Activated B cell treated with CpG ODN at 0.5 μM for 24 hours (primary cell): ENCODE measurements around the gene PDLIM7. TPM values are rescaled to one million over a fixed set of nuclear protein-coding genes. Genes with fewer than 3 reads are reported as not detected.

Experiments
- ATAC-seq: fragments of 200-7000 bp; cut with Tn5 transposase; one replicate; pipeline ENCODE4 v1.10.0; 2021; ENCODE audit warnings: low read depth, mild to moderate bottlenecking, moderate library complexity
- CTCF ChIA-PET: fragments of 350-600 bp; sonication (Branson Sonifier 250); formaldehyde crosslinking; loops from one replicate; lab custom pipeline; 2021; ENCODE audit warnings: antibody characterized with exemption; lab: Charles Lee
- POLR2A ChIA-PET: fragments of 350-600 bp; sonication (Branson Sonifier 250); formaldehyde crosslinking; loops from one replicate; lab custom pipeline; 2021; ENCODE audit warnings: antibody characterized with exemption; lab: Charles Lee
- DNase-seq: peaks from one replicate; pipeline ENCODE4 v3.0.0; 2022
- H3K27ac Mint-ChIP-seq: one replicate; pipeline ENCODE4 v1.8.0; 2020; ENCODE audit warnings: mixed read lengths
- H3K27me3 Mint-ChIP-seq: one replicate; pipeline ENCODE4 v1.8.0; 2021; ENCODE audit warnings: mixed read lengths
- H3K36me3 Mint-ChIP-seq: one replicate; pipeline ENCODE4 v1.8.0; 2021; ENCODE audit warnings: low read depth, mixed read lengths
- H3K4me1 Mint-ChIP-seq: one replicate; pipeline ENCODE4 v1.8.0; 2021; ENCODE audit warnings: mixed read lengths
- H3K4me3 Mint-ChIP-seq: one replicate; pipeline ENCODE4 v1.8.0; 2020; ENCODE audit warnings: mild to moderate bottlenecking, mixed read lengths
- H3K9me3 Mint-ChIP-seq: one replicate; pipeline ENCODE4 v1.8.0; 2020; ENCODE audit warnings: mixed read lengths
- intact Hi-C: fragments of 100-400 bp; cut with micrococcal nuclease; formaldehyde crosslinking; loops from one replicate; pipeline ENCODE4 v1.15.1; 2024
- total RNA-seq: library from RNA; stranded (reverse); gene quantifications from 2 replicates; pipeline ENCODE4 v1.2.3, GENCODE V29; 2022
- TF ChIP-seq, protein P1 (sequence below): fragments of 200-600 bp; IDR thresholded peaks from one replicate; pipeline ENCODE4 v1.8.0; 2022; ENCODE audit warnings: antibody characterized with exemption, mild to moderate bottlenecking

The PDLIM7 gene
- total RNA-seq, 1 donor from 2014 or later: 17.7 TPM

DNA sequence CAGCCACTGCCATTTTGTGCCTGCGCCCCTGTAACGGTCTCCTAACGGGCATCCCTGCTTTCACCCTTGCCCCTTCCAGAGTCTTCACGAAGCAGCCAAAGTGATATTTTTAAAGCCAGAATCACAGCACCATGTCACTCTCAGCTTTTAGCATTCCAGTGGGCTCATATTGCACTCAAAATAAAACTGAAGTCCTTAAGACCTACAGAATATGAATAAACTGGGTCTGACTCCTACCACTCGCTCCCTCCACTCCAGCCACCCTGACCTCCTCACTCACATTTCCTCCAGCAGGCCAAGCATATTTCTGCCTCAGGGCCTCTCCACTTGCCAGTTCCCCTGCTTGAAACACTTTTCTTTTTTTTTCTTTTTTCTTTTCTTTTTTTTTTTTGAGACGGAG lies 2.4 kb upstream of the PDLIM7 start:
- no peak for ATAC-seq
- peaks cover 69% of the 10 kb centered on the region for H3K4me1 Mint-ChIP-seq
- peak overlapping the region; percentile 9 for H3K4me3 Mint-ChIP-seq
- intact Hi-C loops: loop anchor here (2.0 to 10.0 kb wide), 2 partner anchors 181 to 385 kb away; no protein-coding TSS in a partner anchor
- H3K36me3 Mint-ChIP-seq: peaks cover 17% of the 10 kb centered on the region
- POLR2A ChIA-PET: interaction anchor here (7.7 kb wide), 1 partner anchor 9 kb away, joined by 96 read pairs; the partner anchor contains the start of gene DOK3
- TF ChIP-seq, protein P1, sequence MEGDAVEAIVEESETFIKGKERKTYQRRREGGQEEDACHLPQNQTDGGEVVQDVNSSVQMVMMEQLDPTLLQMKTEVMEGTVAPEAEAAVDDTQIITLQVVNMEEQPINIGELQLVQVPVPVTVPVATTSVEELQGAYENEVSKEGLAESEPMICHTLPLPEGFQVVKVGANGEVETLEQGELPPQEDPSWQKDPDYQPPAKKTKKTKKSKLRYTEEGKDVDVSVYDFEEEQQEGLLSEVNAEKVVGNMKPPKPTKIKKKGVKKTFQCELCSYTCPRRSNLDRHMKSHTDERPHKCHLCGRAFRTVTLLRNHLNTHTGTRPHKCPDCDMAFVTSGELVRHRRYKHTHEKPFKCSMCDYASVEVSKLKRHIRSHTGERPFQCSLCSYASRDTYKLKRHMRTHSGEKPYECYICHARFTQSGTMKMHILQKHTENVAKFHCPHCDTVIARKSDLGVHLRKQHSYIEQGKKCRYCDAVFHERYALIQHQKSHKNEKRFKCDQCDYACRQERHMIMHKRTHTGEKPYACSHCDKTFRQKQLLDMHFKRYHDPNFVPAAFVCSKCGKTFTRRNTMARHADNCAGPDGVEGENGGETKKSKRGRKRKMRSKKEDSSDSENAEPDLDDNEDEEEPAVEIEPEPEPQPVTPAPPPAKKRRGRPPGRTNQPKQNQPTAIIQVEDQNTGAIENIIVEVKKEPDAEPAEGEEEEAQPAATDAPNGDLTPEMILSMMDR: no peak
- CTCF ChIA-PET: interaction anchor here (1.2 to 4.1 kb wide), 4 partner anchors 16 to 110 kb away, joined by 5 to 36 read pairs (median 15); partner anchors contain the start of gene DDX41
- no peaks in the 10 kb centered on the region for H3K9me3 Mint-ChIP-seq
- no peak overlapping the region for H3K27ac Mint-ChIP-seq
- peaks cover 2% of the 10 kb centered on the region for H3K27me3 Mint-ChIP-seq
- no peak for DNase-seq

DNA sequence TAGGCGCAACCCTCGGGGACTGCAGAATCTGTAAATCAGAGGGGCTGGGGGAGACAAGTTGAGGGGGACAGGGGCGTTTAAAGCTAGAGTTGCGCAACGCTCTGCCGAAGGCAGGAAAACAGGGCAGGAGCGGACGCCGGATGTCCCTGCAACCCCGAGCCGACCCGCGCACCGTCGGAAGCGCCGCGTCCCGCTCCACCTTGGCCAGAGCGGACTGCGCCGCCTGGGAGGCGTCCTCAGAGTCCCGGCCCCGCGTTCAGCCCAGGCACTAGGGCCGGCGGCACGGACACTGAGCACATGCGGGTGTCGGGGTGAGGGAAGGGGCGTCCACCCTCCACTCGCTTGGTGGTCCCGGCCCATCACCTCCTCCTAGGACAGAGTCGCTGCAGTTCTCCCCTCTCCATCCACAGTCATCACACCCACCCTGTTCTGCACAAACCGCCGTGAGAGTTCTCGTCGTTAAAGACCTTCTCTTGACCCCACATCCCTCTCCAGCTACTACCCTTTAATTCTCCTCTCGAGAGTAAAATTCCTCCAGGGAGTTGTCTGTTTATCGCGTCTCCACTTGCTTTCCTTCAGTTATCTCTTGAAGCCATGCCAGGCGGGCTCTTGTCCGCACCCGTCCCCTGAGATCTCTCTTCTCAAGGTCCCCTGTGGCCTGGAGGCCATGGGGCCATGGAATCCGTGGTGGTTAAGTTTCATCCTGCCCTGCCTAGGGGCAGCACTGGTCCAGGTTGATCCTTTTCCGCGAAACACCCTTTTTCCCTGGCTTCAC lies 796 bp upstream of the PDLIM7 start:
- Mint-ChIP-seq H3K4me3 (peak overlapping the region; percentile 80), H3K4me1 (peaks cover 80% of the 10 kb centered on the region), H3K27me3 (peaks cover 2% of the 10 kb centered on the region), H3K9me3 (no peaks in the 10 kb centered on the region), H3K36me3 (peaks cover 9% of the 10 kb centered on the region), H3K27ac (peak overlapping the region; percentile 39)
- TF ChIP-seq, protein P1: no peak
- CTCF ChIA-PET: interaction anchor here (1.0 to 1.9 kb wide), 6 partner anchors 9 to 189 kb away, joined by 3 to 11 read pairs (median 8); partner anchors contain the start of gene DOK3
- POLR2A ChIA-PET: interaction anchor here (0.9 to 7.7 kb wide), 6 partner anchors 11 to 94 kb away, joined by 3 to 96 read pairs (median 4); partner anchors contain the start of gene DOK3
- ATAC-seq (no peak), DNase-seq (no peak)
- intact Hi-C loops: no loop called here

DNA sequence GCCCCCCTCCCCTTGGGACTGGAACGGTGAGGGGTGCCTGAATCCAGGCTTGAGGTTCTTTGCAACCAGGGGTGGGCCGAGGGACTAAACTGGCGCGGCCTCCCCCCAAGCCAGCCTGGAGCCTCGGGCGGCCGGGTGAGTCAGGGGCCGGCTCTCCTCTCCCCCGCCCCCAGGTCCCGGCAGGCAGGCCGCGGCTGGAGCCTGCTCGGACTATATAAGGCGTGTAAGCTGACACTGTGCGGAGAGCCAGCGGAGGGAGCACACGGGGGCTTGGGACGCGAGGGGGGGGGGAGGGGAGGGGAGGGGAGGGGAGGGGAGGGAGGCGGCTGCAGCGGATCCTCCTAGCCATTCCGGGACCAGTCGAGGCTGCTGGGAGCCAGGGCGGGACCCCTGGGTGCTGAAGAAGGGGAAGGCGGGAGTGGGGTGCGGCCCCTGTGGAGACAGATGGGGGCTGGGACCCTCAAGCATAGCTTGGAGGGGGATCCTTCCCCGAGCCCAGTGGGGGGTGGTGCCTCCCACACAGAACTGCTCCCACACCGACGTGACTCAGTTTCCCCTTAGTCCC lies 595 bp downstream of the PDLIM7 start:
- ChIA-PET POLR2A (interaction anchor here (0.5 to 7.7 kb wide), 9 partner anchors 12 to 950 kb away, joined by 3 to 96 read pairs (median 4); partner anchors contain the start of genes DOK3 and LMAN2), CTCF (interaction anchor here (0.7 to 1.9 kb wide), 6 partner anchors 12 to 188 kb away, joined by 5 to 11 read pairs (median 8); partner anchors contain the start of gene DOK3)
- no peak for DNase-seq
- H3K27me3 Mint-ChIP-seq: peaks cover 2% of the 10 kb centered on the region
- H3K4me1 Mint-ChIP-seq: peaks cover 72% of the 10 kb centered on the region
- H3K36me3 Mint-ChIP-seq: no peaks in the 10 kb centered on the region
- ATAC-seq: no peak
- no peaks in the 10 kb centered on the region for H3K9me3 Mint-ChIP-seq
- intact Hi-C loops: loop anchor here (1.0 to 2.0 kb wide), 8 partner anchors 11 to 186 kb away; partner anchors contain the start of genes DDX41, FAM193B, GRK6 and MXD3
- no peak overlapping the region for H3K27ac Mint-ChIP-seq
- TF ChIP-seq, protein P1: no peak
- H3K4me3 Mint-ChIP-seq: peak overlapping the region; percentile 66

DNA sequence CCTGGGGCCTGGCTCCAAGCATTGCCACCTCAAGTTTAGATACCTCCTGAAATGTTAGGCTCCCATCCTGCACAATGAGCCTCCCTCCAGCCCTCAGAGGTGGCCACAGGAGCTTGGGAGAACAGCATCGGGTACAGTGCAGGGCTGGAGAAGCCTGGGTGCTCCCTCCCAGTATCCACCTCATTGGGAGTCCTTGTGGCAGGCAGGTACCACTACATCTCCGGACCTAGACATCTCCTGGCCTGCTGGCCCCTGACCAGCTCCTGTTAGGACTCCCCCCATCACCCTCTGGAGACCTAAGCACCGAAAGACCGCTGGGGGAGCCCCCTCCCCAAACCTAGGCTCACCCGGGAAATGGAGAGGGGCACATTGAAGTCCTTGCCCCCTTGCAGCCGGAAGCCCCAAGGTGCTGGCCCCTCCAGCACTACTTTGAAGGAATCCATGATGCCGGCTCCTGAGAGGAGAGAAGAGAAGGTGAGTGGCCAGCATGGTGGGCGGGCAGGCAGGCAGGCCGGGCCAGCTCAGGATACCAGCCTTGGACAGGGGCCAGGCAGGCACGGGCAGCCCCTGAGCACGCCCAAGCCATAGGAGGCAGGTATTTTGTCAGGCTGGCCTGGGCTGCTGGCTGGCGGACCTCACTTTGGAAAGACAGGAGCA lies 1.2 kb downstream of the PDLIM7 start:
- H3K36me3 Mint-ChIP-seq: peaks cover under 1% of the 10 kb centered on the region
- peaks cover 2% of the 10 kb centered on the region for H3K27me3 Mint-ChIP-seq
- H3K4me3 Mint-ChIP-seq: peak overlapping the region; percentile 66
- no peak for ATAC-seq
- POLR2A ChIA-PET: interaction anchor here (0.6 to 7.7 kb wide), 3 partner anchors 13 to 160 kb away, joined by 6 to 96 read pairs (median 22); partner anchors contain the start of gene DOK3
- CTCF ChIA-PET: interaction anchor here (1.2 to 1.6 kb wide), 2 partner anchors 41 to 106 kb away, joined by 4 read pairs; no protein-coding TSS in a partner anchor
- H3K27ac Mint-ChIP-seq: no peak overlapping the region
- intact Hi-C loops: loop anchor here (2.0 kb wide), 2 partner anchors 17 to 21 kb away; partner anchors contain the start of gene DDX41
- H3K9me3 Mint-ChIP-seq: no peaks in the 10 kb centered on the region
- TF ChIP-seq, protein P1: no peak
- H3K4me1 Mint-ChIP-seq: peaks cover 66% of the 10 kb centered on the region
- no peak for DNase-seq
